ENCODE measurements around the gene IGLON5. TPM values are rescaled to one million over a fixed set of nuclear protein-coding genes. Genes with fewer than 3 reads are reported as not detected.

The IGLON5 gene
- total RNA-seq, result 0.15 TPM in 1 of 2 replicates, not detected in the other

DNA sequence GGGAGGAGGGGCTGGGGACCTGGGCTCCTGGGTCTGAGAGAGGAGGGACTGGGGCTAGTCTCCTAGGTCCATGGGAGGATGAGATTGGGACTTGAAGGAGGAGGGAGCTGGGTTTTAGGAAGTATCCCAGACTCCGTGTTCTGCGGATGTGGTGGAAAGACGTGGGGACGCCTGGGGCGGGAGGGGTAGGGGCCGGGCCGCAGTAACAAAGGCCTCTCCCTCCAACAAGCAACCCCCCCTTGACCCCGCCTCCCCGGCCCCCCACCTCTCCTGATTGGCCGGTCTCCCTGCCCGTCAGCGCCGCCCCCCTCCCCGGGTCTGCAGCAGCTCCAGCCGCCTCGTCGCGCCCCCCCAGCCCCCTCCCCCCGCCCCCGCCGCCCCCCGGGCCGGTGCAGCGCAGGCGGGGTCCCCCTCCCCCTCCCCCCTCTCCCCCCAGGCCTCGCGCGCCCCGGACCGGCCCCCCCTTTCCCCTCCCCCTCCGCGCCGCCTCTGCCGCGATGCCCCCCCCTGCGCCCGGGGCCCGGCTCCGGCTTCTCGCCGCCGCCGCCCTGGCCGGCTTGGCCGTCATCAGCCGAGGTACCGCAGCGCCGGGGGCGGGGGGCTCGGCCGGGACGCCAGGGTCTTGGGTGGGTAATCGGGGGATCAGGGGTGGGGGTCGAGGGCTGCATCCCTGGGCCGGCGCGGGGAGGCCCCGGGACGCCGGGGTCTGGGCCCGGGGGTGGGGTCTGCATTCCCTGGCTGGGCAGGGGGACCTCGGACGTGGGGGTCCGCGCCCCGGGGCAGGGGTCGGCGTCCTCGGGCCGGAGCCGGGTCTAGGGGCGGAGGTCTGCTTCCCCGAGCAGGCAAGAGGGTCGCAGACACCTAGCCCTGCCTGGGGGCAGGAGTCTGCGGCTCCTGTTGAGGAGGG lies at the start of gene IGLON5:
IGLON5 (plus strand) TSS at position 294 of the 907 bp plus-strand sequence; CDS start at position 498, 204 bp downstream.
- intact Hi-C loops (cut with micrococcal nuclease), result no loop called here

DNA sequence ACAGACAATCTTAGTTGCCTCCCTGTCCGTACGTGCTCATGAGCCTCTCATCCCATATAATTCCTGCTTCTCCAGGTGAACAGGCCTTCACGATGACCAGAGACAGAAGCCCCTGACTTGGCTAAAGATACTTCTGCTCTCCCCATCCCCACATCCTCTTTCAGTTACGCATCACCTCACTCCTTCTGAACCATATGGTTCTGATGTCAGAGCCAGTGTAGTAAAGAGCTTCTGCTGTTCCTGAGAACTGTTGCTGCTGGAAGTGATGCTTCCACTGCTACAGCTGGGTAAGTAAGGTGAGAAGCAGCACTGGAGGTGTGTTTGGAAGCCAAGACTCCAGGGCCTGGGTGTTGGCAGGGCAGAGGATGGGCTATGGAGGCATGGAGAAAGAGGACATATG lies 47.6 kb upstream of the IGLON5 start:
- intact Hi-C loops (cut with micrococcal nuclease), result no loop called here

DNA sequence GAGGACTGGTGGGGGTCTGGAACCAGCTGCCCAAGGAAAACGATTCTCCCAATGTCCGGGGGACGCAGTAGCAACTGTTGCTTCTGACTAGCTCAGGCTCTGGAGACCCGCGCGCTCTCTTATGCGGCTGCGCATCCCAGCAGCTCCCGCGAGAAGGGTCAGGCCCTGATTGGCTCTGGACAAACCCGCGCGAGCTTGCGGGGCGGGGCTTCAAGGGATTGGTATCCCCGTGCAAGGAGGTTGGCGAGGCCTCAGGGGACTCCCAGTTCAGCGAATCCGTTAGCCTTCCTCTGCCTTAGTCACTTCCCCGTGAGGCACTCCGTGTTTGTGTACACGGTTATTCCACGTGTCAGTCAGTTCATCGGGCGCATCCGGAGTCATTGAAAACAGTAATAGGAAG lies 40.4 kb upstream of the IGLON5 start:
- intact Hi-C loops (cut with micrococcal nuclease), result no loop called here

DNA sequence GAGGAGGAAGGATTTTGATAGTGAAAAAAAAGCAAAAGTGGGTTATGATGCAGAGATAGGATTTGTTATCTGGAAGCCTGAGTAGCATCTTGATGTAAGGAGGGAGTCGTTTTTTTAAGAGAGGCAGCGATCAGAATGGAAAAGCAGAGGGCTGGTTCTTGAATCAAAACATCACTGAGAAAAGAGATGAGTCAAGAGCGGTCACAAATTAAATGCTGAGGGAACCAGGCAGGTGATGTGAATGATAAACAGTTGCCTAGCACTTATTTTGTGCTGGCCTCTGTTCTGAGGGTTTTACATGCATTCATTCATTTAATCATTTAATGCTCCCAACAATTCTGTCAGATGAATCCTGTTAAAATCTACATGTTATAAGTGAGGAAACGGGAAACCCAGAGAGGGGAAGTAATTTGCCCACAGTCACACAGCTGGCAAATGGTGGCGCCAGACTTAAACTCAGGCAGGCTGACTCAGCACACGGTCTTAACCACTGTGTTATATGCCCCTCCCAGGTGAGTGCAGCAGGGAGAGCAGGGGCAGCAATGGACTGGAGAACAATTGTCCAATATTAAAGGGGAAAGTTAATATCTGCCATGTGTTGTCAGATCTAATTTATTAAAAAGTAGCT lies 39.1 kb upstream of the IGLON5 start:
- intact Hi-C loops (cut with micrococcal nuclease), result no loop called here

DNA sequence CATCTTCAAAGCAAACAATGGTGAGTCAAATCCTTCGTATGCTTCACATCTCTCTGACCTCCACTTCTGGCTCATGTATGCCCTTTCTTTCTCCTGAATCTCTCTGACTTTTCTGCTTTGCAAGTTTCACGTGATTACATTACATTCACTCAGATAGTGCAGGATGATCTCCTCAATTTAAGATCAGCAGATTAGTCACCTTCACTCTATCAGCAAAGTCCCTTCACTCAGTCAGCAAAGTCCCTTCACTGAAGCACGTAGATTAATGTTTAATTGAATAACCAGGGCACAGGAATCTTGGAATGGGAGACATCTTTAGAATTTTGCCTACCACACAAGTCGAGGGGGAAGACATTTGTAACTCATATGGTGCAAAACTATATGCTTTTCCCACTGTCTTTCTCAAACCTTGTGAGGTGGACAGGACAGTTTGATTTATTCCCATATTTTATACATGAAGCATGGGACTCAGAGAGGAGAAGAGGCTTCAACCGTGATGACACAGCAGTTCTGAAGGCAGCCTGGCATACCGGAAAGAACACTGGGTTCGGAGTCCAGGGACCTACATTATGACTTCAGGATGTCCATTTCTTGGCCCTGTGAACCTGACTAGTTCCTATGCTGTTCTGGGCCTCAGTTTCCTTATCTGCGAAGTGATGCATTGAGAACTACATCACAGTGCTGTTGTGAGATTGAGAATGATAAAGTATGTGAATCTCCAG lies 37.2 kb upstream of the IGLON5 start:
- intact Hi-C loops (cut with micrococcal nuclease), result no loop called here

DNA sequence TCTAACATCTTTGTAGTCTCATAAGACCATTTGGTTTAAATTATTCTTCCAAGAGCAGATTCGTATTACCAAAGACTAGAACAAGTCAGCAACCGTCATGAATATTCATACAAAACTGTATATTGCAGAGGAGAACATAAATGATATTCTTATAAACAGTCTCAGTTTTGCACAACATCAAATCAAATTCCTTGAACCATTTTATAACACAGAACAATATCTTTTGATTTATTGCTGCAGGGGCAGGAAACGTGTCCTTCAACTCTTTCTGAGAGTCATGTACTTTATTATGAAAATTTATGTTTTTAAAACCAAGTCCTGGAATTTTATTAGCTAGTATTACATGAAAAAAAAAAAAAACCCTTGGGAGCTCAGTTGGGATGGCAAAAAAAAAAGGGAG lies 34.3 kb upstream of the IGLON5 start:
- intact Hi-C loops (cut with micrococcal nuclease), result no loop called here

DNA sequence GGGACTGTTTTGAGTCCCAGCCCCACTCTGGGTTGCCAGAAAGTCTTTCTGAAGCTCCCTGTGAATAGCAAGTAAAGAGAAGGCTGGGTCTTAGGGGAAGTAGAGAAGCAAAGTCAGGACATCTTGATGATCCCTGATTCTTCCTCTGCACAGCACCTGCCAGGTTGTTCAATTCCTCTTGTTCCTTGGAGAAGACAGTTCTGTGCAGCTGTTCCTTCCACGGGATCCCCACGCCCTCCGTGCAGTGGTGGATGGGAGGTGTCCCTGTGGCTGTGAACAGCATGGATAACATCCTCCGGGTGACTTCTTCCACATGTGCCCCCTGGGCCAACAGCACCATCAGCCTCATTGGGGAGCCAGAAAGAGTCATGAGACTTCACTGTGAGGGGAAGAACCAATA lies 29.1 kb upstream of the IGLON5 start:
- intact Hi-C loops (cut with micrococcal nuclease), result no loop called here

DNA sequence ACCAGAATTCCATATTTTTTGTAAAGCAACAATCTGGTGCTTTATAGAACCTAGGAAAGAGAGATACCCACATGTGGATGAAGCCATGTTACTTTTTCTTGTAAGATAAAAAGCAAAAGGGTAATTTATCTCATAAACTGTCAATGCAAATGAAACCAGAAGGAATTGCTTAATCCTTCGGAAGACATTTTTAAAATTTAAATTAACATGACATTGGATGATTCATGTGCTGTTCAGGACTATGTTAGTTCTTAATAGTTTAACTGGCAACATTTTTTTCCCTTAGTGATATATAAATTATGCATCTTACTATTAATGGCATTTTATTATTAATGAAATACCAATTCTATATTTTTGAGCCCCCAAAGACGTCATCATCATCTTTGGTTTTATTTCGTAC lies 25.8 kb upstream of the IGLON5 start:
- intact Hi-C loops (cut with micrococcal nuclease), result no loop called here

DNA sequence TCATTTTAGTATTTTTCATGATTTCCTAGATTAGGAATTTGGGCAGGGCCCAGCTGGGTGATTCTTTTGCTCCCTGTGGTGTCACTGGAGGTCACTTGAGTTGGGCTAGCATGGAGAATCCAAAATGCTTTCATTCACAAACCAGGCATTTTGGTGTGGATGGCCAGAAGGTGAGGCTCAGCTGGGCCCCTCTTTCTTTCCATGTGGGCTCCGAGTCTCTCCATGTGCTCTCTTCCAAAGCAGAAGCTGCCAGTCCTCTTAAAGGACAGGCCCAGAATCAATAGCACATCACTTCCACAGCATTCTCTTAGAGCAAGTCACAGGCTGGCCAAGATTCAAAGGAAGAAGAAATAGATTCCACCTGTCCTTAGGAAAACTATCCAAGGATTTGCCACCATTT lies 21.8 kb upstream of the IGLON5 start:
- intact Hi-C loops (cut with micrococcal nuclease), result no loop called here

DNA sequence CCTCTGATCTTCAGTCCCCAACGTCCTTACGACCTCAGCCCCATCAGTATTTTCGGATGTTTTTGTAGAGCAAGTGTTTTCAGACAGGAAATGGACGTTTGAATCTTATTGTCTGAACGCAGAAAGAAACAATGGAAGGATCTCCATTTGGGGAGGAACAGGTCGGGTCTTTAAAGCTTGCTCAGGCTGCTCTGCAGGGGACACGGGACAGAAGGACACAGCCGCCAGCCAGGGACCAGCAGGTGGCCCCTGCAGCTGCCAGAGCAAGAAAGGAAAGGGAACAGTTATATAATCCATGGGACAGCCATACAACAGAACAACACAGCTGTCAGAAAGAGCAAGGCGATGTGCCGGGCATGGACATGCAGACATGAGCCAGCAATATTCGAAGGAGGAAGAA lies 18.5 kb upstream of the IGLON5 start:
- intact Hi-C loops (cut with micrococcal nuclease), result no loop called here

DNA sequence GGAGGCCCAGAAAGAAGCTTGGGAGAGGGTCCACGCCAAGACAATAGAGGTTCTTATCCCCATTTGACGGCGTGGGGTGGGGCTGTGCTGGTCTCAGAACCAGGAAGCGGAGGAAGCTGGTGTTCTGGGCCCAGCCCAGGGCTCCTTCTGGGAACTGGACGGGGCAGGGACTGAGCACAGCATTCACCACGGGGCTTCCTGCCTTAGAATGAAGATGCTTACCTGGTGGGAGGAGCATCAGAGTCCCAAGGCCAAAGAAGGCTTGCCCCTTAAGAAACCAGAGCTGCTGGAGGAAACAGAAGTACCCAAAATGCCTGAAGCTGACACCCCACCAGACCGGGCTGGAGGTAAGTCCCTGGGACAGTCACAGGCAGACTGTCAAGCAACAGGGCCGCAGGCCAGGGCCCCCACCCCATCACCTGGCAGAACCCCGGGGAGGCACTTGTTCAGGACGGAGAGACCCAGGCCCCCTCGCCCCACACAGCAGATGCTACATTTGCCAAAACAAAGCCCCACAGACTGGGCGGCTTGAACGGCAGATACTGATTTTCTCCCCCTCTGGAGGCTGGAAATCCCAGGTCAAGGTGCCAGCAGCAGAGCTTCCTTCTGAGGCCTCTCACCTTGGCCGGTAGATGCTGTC lies 17.8 kb upstream of the IGLON5 start:
- intact Hi-C loops (cut with micrococcal nuclease), result no loop called here

DNA sequence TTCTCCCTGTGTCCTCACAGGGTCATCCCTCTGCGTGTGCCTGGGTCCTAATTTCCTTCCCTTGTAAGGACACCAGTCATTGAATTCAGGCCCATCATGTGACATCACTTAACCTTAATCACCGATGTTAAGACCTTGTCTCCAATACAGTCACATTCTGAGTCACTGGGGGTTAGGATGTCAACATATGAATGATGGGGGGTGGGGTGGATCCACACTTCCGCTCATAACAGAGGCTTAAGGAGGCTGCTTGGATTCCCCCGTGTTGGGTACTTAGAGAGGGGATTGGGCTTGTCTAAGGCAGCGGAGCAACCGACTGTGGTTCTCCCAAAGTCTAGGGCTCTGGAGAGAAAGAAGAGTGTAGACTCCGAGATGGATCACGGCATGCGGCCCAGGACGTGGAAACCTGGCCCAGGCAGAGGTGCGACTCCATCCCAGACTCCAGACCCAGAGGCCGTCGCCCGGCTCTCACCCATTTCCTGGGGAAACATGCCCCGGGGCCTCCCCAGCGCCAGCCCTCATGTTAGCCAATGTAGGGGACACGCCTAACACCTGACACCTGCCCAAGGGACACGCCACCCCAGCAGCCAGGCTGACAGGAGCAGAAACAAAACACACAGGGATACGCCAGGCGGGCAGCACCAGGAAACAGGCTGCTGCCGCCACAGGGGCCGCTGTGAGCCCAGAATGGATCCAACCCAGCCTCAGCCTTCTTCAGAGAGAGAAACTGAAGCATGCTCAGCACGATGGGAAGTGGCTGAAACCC lies 17.1 kb upstream of the IGLON5 start:
- intact Hi-C loops (cut with micrococcal nuclease), result no loop called here

DNA sequence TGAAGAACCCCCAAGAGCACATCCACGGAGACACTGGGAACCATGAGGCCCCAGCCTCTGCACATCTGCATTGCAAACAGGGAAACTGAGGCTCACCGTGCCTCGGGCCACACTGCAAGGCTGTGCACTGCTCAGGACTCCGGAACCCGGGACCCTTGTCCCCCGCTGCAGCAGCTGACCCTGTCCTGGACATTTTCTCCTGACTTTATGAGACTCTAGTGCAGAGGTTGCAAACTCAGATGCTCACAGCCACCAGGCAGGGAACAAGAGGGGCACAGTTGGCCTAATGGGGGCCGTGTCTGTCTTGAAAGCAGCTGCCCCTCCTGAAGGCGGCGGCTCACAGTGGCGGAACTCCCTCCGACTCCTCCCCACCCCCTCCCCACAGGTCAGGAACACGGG lies 16.5 kb upstream of the IGLON5 start:
- intact Hi-C loops (cut with micrococcal nuclease), result no loop called here

DNA sequence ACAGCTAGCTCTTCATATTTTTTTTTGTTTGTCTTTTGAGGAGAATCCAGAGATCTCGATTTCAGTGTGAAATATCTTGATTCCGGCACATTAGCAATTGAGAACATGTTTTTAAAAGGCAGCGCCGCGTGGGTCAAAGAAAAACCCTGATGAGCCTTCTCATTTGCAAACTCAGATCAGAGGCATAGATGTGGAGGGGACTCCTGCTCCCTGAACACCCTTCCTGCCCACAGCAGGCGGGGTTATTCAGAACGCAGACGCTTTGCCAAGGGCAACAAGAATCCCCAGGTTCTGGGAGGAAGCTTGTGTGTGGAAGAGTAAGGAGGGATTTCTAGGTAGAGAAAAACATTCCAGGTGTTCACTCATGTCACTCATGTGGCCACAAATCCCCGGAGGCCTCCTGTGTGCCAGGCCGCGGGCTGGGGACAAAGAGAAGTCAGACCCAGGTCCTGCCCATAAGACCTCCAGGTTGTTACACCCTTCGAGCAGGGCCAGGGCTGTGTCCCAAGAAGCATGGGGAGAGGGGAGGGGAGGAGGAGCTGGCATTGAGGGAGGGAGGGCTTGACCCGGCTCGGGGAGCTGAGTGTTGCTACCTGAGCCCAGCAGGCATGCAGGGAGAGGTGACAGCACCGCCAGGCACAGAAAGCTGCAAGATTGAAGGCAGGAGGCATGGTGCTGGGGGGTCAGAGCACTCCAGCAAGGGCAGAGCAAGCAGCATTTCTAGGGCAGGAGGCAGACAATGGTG lies 15.9 kb upstream of the IGLON5 start:
- intact Hi-C loops (cut with micrococcal nuclease), result no loop called here

DNA sequence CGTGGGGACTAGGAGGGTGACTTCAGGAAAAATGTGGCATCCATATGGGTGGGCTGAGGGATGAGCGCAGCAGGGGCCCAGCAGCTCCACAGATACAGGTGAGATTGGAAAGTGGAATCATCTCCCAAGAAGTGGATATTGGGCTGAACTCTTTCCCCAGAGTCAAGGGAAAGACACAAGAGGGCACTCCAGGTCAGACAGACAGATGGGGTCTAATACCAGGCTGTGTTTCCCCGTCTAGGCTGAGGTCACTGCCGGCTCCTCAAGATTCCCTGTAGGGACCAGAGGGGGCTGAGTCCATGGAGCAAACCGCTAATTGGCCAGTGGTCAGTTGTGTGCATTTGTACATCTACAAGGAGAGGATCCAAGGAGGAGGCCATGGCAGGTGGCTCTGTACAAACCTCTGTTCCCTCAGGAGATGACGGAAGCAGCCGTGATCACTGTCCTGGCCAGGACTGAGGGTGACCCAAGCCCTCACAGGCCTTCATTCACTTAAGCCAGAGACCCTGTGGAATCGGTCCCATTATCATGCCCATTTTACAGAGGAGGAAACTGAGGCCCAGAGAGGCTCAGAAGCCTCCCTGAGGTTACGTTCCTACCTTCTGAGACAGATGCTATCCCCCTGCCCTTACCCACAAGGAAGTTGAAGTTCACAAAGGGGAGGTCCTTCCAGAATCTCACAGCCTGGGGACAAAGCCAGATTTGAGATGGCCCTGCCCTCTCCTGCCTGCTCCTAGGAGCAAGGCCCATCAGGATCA lies 14.9 kb upstream of the IGLON5 start:
- intact Hi-C loops (cut with micrococcal nuclease), result no loop called here

DNA sequence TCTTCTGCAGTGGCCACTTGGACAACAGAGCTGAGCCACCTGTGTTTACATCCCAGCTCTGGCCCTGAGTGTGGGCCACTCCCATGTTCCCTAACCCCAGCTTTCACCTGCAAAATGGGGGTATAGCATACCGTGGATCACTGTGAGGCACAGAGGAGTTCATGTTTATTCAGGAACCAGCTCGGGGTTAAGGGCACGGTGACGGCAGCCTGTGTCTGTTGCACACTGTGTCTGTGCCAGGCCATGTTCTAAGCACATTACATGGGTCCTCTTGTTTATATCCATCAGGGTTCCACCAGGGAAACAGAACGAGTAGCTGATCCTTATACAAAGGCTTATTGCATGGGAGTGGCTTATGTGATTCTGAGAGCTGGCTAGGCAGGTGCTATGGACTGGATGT lies 14.0 kb upstream of the IGLON5 start:
- intact Hi-C loops (cut with micrococcal nuclease), result no loop called here

DNA sequence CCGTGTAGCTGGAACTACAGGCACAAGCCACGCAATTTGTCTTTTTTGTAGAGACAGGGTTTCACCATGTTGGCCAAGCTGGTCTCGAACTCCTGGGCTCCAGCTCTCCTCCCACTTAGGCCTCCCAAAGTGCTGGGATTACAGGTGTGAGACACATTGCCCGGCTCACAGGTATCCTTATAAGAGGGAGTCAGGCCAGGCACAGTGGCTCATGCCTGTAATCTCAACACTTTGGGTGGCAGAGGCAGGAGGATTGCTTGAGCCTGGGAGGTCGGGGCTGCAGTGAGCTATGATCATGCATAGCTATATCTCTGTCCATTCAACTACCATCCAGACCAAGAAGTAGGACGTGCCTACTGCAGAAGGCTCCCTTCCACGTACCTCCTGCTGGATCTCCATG lies 10.2 kb upstream of the IGLON5 start:
- intact Hi-C loops (cut with micrococcal nuclease), result no loop called here

DNA sequence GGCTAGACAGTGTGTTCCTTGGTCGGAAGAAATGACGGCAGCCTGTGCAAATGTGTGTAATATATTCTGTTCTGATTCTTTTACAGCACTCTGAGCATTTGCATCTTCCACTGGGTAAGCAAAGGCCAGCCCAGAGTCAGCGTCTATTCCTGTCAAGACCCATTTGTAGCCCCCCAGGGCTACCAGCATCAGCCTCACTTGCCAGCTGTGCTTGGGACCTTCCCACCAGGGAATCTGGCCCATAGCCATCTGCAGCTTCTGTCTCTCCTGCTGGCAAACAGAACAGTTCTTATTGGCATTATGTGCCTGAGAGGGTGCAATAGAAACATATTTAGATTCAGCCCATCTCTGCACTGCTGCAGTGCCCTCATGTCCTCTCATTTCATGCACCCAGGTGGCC lies 6.0 kb upstream of the IGLON5 start:
- intact Hi-C loops (cut with micrococcal nuclease), result no loop called here

DNA sequence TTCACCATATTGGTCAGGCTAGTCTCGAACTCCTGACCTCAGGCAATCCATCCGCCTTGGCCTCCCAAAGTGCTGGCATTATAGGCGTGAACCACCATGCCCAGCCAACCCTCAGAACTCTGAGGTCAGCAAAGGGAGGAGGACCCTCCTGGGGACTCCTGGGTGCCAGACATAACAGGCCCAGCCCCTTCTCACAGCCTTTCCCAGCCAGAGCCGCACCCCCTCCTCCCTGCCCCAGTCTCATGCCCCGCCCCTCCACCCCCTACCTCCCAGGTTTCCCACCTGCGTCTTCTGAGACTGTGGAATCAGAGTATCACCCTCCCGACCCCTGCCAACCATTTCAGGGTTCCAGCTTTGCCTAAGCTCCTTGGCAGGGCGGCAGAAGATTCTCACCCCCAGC lies 5.2 kb downstream of the IGLON5 start:
- intact Hi-C loops (cut with micrococcal nuclease), result no loop called here

DNA sequence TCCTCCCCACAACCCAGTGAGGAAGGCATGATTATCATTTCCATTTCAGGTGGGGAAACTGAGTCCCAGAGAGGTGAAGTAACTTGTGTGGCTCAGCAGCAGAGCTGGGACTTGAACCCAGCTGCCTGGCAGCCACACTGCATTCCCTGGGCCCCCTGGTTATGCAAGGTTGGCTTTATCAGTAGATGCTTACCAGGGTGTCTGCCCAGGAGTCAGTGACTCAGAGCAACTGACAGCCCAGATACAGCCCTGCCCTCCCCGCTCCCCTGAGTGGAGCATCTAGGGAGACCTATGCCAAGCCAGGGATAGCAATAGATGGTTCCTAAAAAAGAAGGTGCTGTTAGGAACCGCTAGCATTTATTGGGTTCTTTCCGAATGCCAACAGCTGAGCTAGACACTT lies 5.9 kb downstream of the IGLON5 start:
- intact Hi-C loops (cut with micrococcal nuclease), result no loop called here

Measured in T-helper 1 cell treated with Interleukin-12 subunit alpha and Interleukin-12 subunit beta and Interleukin-4 antibody, amounts not matched to agents 30 ng/mL and 1 ng/mL, for 36 hours (primary cell).